GM12801 (cell line): ENCODE results near the gene NLGN1.

Source experiments
- TF ChIP-seq, protein P1 (sequence below): IDR thresholded peaks from one replicate; pipeline ENCODE4 v1.5.1; 2011; ENCODE audit warnings: control low read depth; ENCODE audit not compliant: insufficient read length; ENCODE audit errors: extremely low read depth

Gene NLGN1

DNA sequence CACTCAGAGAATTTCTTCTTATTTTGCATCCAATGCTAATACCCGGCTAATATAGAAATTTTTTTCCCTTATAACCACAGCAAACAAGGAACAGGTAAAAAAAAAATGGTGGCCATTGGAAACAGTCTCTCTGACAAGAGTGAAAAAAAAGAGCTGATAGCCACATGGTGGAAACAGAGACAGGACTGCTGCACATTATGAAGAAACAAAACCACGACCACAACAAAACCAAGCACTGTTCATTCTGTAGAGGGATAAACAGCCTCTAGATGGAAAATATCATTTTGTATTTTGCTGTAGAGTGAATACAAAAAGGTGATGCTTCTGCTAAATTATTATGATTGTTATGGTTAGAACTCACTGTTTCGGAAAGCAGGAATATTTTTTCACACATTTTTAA lies 686.2 kb downstream of the NLGN1 start:
- TF ChIP-seq, protein P1, sequence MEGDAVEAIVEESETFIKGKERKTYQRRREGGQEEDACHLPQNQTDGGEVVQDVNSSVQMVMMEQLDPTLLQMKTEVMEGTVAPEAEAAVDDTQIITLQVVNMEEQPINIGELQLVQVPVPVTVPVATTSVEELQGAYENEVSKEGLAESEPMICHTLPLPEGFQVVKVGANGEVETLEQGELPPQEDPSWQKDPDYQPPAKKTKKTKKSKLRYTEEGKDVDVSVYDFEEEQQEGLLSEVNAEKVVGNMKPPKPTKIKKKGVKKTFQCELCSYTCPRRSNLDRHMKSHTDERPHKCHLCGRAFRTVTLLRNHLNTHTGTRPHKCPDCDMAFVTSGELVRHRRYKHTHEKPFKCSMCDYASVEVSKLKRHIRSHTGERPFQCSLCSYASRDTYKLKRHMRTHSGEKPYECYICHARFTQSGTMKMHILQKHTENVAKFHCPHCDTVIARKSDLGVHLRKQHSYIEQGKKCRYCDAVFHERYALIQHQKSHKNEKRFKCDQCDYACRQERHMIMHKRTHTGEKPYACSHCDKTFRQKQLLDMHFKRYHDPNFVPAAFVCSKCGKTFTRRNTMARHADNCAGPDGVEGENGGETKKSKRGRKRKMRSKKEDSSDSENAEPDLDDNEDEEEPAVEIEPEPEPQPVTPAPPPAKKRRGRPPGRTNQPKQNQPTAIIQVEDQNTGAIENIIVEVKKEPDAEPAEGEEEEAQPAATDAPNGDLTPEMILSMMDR, result no peak

DNA sequence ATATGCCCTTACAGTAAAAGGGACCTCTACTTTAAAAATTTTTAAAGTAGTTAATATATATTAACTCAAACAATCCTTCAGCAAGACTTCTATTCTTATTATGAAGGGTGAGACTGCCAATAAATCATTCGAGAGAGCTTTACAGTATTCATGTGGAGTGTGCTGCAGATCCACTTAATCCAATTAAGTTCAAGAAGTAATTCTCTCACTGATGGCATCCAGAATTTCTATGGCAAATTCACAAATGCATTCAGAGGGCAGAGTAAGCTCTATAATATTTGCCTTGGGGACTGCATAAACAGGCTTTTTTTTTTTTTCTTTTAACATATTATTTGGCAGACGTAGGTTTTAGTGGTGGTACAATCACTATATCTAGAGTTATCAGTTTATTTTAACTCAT lies 692.0 kb downstream of the NLGN1 start:
- TF ChIP-seq, protein P1, result no peak

DNA sequence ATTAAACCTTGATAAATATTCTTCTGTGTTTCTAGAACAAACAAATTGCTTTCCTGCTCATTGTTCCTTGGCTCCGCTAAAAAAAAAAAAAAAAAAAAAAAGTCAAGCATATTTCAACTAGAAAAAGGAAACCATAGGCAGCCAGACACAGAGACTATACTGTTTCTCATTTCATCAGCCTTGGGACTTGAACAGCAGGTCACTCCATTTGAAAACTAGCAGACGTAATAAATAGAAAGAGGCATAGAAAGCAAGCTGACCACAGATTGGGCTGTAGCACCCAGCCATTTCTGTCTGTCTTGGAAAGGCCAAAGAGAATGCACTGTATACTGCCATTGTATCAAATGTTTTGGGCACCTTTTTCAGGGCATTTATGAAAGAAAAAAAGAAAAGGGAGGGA lies 697.1 kb downstream of the NLGN1 start:
- TF ChIP-seq, protein P1, result no peak

DNA sequence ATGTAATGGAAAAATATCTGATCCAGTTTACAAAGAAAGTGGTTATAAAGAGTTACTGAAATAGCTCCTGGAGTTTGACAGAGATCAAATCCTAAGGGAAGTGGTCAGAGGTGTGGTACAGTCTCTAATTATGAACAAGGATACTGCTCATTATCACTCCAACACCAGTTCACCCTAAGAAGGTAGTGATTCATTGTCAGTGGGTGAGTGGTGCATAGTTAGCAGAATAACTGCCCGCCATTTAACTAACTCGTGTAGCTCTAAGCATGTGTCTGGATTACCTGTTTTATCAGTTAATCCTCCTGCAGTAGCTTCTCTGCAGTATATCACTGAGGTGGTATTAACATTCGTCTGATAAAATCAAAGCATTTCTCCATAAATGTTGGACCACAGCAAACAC lies 700.1 kb downstream of the NLGN1 start:
- TF ChIP-seq, protein P1, result no peak

DNA sequence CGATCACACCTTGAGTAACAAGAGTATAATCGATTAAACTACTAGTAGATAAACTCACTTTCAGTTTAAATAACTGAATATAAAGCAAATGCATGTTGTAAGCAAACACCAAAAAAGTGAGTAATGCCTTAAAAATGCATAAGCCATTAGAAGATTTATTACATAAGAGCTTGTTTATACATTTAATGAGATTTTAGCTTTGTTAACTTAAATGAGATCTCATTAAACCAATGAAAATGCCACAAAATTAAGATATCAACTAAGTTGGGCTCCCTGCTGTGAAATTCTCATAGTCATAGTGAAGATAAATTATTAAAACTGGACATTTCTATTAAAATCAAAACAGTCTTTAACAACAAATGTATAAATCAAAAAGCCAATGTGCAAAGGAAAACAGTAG lies 701.2 kb downstream of the NLGN1 start:
- TF ChIP-seq, protein P1, result no peak

DNA sequence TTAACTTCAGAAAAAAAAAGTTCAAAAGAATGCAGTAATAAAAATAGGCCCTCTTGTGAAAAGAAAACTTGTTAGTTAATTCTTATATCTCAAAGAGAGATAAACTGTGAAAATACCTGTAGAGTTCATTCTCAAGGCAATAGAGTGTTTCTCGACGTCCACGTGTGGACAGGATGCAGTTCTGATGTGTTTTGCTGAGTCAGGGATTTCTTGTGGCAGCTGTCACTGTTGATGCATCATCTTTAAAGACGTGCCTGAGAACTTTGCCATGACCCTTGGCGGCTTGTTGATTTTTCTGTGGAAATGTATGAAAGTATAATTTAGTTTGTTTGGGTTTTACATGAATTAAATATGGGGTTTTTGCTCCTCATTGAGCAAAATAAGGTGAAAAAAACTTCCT lies 702.2 kb downstream of the NLGN1 start:
- TF ChIP-seq, protein P1, result no peak

DNA sequence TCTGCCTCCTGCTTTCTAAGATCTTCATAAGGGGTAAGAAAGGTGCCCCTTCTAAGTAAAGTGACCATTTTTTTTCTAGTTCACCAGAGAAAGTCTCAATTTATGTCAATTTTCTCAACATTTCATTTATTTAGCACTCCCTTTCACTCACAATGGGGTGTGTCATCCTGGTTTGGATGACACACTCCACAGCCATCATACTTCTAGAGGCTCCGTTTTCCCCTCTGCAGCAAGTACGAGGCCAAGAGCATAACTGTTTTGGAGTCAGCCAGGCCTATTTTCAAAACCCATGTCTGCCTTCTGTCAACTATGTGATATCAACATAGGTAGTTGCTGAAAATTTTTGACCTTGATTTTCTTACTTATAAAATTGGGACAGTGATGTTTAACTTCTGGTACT lies 703.2 kb downstream of the NLGN1 start:
- TF ChIP-seq, protein P1, result no peak

DNA sequence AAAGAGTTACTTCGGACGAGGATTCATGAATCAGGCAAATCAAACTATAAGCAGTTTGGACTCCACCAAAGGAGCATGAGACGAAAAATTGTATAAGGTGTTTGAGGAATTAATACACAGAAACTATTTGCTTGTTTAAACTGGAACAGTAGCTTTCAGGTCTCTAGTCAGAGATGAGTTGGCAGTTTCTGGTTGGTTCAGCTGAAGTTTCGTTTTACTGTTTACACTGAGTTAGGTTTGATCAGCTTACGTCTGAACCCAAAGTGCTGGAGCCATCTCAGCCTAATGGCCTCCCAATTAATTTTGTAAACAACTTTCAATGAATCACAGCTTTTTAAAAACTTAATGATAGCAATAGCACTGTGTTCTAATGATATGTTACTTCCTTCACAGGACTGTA lies 703.7 kb downstream of the NLGN1 start:
- TF ChIP-seq, protein P1, result no peak
